Measurements from ENCODE around the gene MPLKIP.

DNA sequence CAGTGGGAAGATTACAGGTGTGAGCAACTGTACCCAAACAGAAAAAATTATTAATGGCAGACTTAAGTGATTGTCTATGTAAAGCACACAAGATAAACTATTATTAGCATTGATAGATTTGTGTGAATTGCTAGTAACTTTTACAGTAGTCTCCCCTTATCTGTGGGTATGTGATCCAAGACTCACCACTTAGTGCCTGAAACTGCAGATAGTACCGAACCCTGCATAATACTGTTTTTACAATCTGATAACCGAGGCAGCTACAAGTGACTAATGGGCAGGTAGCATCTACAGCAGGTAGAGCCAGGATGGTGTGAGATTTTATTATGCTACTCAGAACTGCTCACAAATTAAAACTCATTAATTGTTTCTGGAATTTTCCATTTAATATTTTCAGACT is 31.5 kb downstream of the MPLKIP start:
- no peak for TF ChIP-seq EZH2 (IDR thresholded peaks at IDR 0.05)
- TF ChIP-seq, protein P1, sequence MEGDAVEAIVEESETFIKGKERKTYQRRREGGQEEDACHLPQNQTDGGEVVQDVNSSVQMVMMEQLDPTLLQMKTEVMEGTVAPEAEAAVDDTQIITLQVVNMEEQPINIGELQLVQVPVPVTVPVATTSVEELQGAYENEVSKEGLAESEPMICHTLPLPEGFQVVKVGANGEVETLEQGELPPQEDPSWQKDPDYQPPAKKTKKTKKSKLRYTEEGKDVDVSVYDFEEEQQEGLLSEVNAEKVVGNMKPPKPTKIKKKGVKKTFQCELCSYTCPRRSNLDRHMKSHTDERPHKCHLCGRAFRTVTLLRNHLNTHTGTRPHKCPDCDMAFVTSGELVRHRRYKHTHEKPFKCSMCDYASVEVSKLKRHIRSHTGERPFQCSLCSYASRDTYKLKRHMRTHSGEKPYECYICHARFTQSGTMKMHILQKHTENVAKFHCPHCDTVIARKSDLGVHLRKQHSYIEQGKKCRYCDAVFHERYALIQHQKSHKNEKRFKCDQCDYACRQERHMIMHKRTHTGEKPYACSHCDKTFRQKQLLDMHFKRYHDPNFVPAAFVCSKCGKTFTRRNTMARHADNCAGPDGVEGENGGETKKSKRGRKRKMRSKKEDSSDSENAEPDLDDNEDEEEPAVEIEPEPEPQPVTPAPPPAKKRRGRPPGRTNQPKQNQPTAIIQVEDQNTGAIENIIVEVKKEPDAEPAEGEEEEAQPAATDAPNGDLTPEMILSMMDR (IDR thresholded peaks at IDR 0.05 in 2 of 3, conservative IDR thresholded peaks at IDR 0.05 in 1 of 3; ENCODE audit: borderline replicate concordance in 1 of 3, insufficient read depth in 1 of 3, low read depth in 2 of 3, low read length in 2 of 3) = no peak
- no peak for TF ChIP-seq ZNF274 (IDR thresholded peaks at IDR 0.05; ENCODE audit: low read depth, low read length)
- TF ChIP-seq, protein P2, sequence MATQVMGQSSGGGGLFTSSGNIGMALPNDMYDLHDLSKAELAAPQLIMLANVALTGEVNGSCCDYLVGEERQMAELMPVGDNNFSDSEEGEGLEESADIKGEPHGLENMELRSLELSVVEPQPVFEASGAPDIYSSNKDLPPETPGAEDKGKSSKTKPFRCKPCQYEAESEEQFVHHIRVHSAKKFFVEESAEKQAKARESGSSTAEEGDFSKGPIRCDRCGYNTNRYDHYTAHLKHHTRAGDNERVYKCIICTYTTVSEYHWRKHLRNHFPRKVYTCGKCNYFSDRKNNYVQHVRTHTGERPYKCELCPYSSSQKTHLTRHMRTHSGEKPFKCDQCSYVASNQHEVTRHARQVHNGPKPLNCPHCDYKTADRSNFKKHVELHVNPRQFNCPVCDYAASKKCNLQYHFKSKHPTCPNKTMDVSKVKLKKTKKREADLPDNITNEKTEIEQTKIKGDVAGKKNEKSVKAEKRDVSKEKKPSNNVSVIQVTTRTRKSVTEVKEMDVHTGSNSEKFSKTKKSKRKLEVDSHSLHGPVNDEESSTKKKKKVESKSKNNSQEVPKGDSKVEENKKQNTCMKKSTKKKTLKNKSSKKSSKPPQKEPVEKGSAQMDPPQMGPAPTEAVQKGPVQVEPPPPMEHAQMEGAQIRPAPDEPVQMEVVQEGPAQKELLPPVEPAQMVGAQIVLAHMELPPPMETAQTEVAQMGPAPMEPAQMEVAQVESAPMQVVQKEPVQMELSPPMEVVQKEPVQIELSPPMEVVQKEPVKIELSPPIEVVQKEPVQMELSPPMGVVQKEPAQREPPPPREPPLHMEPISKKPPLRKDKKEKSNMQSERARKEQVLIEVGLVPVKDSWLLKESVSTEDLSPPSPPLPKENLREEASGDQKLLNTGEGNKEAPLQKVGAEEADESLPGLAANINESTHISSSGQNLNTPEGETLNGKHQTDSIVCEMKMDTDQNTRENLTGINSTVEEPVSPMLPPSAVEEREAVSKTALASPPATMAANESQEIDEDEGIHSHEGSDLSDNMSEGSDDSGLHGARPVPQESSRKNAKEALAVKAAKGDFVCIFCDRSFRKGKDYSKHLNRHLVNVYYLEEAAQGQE (IDR thresholded peaks at IDR 0.05; ENCODE audit: low read depth) = no peak
- TF ChIP-seq POLR2A (IDR thresholded peaks at IDR 0.05; ENCODE audit: borderline replicate concordance, extremely low read depth, insufficient read depth, insufficient read length) = no peak
- TF ChIP-seq JUND (IDR thresholded peaks at IDR 0.05) = no peak
- no peak for TF ChIP-seq EZH2phosphoT487 (IDR thresholded peaks at IDR 0.05; ENCODE audit: borderline replicate concordance)
- no peak for TF ChIP-seq POLR2AphosphoS5 (IDR thresholded peaks at IDR 0.05; ENCODE audit: low read depth, low read length)
- no peak for TF ChIP-seq CBX3 (IDR thresholded peaks at IDR 0.05; ENCODE audit: low read depth)
- TF ChIP-seq SP1 (IDR thresholded peaks at IDR 0.05; ENCODE audit: low read depth) = no peak
- TF ChIP-seq EGR1 (IDR thresholded peaks at IDR 0.05; ENCODE audit: low read depth) = no peak

Data from HCT116 (cell line).